GM13977 (cell line): Measurements from ENCODE around the gene SAMD5.
A peak's percentile ranks its signal among the peaks of the same experiment; 100 is the strongest.

Source experiments
- DNase-seq: peaks from one replicate; pipeline ENCODE4 v3.0.0; 2012; ENCODE audit warnings: low spot score
- CTCF ChIP-seq: IDR thresholded peaks from 2 replicates; pipeline ENCODE4 v1.5.1; 2012; ENCODE audit warnings: mild to moderate bottlenecking, control low read depth; ENCODE audit not compliant: insufficient read depth; ENCODE audit errors: extremely low read depth, missing control alignments
- in situ Hi-C: fragments of 300-500 bp; cut with MboI; formaldehyde crosslinking; loops from one replicate; pipeline ENCODE4 v1.12.0; 2022; ENCODE audit warnings: low sequenced_read_pairs, low pct_unique_long_range_greater_than_20kb, mixed read lengths, inconsistent platforms; ENCODE audit not compliant: unreplicated experiment

SAMD5 gene

GRCh38 chr6:147479857-147480256 lies 28.6 kb upstream of the SAMD5 start:
- DNase-seq = no peak
- in situ Hi-C loops = no loop called here
- TF ChIP-seq CTCF = no peak

GRCh38 chr6:147486683-147487082 lies 21.8 kb upstream of the SAMD5 start:
- DNase-seq = no peak
- TF ChIP-seq CTCF = no peak
- in situ Hi-C loops = no loop called here

GRCh38 chr6:147497472-147497871 lies 11.0 kb upstream of the SAMD5 start:
- no peak for DNase-seq
- TF ChIP-seq CTCF = no peak
- in situ Hi-C loops = no loop called here

GRCh38 chr6:147503587-147503986 lies 4.9 kb upstream of the SAMD5 start:
- no peak for TF ChIP-seq CTCF
- no peak for DNase-seq
- in situ Hi-C loops = no loop called here

GRCh38 chr6:147504848-147505247 lies 3.6 kb upstream of the SAMD5 start:
- in situ Hi-C loops = no loop called here
- TF ChIP-seq CTCF = no peak
- DNase-seq = no peak

GRCh38 chr6:147506704-147507114 lies 1.8 kb upstream of the SAMD5 start:
- TF ChIP-seq CTCF = peak; percentile 75
- in situ Hi-C loops = no loop called here
- DNase-seq = peak; percentile 80
